ENCODE results near the gene ATAT1.
"Not testable (repeated sequence)": the region's sequence is repeated elsewhere in the genome, so short reads cannot be mapped to it uniquely, and the experiment has no call there.

Gene ATAT1

DNA sequence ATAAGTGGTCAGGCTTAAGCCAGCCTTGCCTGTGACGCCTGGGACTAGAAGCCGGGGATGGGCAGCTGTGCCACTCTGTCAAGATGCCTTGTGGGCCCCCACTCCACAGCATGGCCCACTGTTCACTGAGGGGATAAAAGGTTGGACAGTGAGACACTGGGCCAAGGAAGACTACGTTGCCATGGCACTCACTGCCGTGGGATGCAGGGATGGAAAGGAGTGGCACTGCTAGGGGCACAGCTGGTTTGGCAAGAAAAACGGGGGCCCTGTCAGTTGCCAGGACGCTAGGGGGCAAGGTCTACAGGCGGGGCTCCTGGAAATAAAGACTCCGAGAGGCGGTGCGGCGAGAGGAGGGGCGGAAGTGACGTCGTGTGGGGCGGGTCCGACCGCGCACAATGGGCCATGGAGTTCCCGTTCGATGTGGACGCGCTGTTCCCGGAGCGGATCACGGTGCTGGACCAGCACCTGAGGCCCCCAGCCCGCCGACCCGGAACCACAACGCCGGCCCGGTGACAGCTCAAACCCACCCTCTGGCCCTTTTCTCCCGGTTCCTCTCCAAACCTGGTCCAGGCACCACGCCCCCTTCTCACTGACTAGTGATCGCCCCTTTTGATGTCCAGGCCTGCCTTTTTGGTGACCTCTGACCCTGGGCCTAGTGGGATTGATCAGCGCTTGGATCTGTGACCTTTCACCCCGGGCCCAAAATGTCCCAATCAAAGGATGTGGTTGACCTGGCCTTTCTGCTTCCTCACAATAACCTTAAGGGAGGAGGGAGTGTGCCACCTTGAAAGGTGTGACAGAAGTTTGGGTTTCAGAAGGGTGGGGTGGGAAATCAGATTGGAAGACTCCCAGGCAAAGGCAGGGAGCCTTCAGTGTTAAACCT, at the start of gene ATAT1:
TSS of gene ATAT1 (plus strand) at position 391 of the 883 bp plus-strand sequence.
- Histone ChIP-seq H3K36me3 (ENCODE audit: insufficient read depth, low read length) (peaks cover 73% of the 10 kb centered on the region), H3K9ac (ENCODE audit: insufficient read length) (peak within 1 kb of the TSS; percentile 98), H3K9me3 (ENCODE audit: low read depth, low read length) (no peaks in the 10 kb centered on the region), H3K4me3 (peak within 1 kb of the TSS; percentile 99), H3K27ac (peak within 1 kb of the TSS; percentile 77)
- TF ChIP-seq FOXP2 (optimal IDR thresholded peaks at IDR 0.05; ENCODE audit: control extremely low read depth, extremely low read length, insufficient read depth) (no peak), POLR2AphosphoS5 (IDR thresholded peaks at IDR 0.05; ENCODE audit: borderline replicate concordance, low read depth, low read length) (peak; percentile 96)
- no peak for DNase-seq (ENCODE audit: low read depth, low spot score)

DNA sequence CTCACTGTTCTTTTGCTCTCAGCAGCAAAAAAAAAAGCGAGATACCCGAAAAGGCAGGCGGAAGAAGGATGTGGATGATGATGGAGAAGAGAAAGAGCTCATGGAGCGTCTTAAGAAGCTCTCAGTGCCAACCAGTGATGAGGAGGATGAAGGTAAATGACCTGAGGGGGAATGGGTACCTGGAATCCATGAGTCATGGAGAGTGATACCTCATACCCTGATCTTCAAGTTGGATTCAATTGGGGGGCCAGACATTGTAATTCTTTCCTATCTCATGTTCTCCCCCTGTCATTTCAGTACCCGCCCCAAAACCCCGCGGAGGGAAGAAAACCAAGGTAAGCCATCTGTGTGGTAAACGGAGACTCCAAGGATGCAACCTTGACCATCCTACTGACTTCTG, 48.6 kb upstream of the ATAT1 start:
- Histone ChIP-seq H3K36me3 (ENCODE audit: insufficient read depth, low read length) (peaks cover 78% of the 10 kb centered on the region), H3K9ac (ENCODE audit: insufficient read length) (no peak overlapping the region), H3K9me3 (ENCODE audit: low read depth, low read length) (no peaks in the 10 kb centered on the region), H3K4me3 (no peak overlapping the region), H3K27ac (no peak overlapping the region)
- no peak for DNase-seq (ENCODE audit: low read depth, low spot score)
- no peak for TF ChIP-seq FOXP2 (optimal IDR thresholded peaks at IDR 0.05; ENCODE audit: control extremely low read depth, extremely low read length, insufficient read depth)
- no peak for TF ChIP-seq EZH2 (IDR thresholded peaks at IDR 0.05)
- no peak for TF ChIP-seq POLR2AphosphoS5 (IDR thresholded peaks at IDR 0.05; ENCODE audit: borderline replicate concordance, low read depth, low read length)

DNA sequence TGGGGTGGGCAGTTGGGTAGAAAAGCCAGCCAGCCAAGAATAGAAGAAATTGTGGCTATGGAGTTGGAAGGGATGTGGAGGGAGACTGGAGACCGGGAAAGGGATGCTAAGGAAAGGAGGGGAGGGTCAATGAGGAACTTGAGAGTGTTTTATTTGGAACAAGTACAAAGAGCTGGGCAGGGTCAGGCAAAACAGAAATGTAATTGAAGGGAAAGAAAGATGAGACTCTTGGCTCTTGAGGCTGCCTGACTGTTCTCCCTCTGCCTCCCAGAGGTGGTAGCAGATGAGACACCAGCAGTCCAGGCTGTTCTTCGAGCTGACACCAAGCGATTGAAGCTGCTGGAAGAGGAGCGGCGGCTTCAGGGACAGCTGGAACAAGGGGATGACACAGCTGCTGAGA, 42.8 kb upstream of the ATAT1 start:
- no peaks in the 10 kb centered on the region for H3K9me3 ChIP-seq (ENCODE audit: low read depth, low read length)
- TF ChIP-seq FOXP2 (optimal IDR thresholded peaks at IDR 0.05; ENCODE audit: control extremely low read depth, extremely low read length, insufficient read depth), result no peak
- no peak for TF ChIP-seq EZH2 (IDR thresholded peaks at IDR 0.05)
- TF ChIP-seq POLR2AphosphoS5 (IDR thresholded peaks at IDR 0.05; ENCODE audit: borderline replicate concordance, low read depth, low read length), result no peak
- H3K9ac ChIP-seq (ENCODE audit: insufficient read length), result no peak overlapping the region
- H3K4me3 ChIP-seq, result no peak overlapping the region
- no peak overlapping the region for H3K27ac ChIP-seq
- peaks cover 95% of the 10 kb centered on the region for H3K36me3 ChIP-seq (ENCODE audit: insufficient read depth, low read length)
- DNase-seq (ENCODE audit: low read depth, low spot score), result no peak

DNA sequence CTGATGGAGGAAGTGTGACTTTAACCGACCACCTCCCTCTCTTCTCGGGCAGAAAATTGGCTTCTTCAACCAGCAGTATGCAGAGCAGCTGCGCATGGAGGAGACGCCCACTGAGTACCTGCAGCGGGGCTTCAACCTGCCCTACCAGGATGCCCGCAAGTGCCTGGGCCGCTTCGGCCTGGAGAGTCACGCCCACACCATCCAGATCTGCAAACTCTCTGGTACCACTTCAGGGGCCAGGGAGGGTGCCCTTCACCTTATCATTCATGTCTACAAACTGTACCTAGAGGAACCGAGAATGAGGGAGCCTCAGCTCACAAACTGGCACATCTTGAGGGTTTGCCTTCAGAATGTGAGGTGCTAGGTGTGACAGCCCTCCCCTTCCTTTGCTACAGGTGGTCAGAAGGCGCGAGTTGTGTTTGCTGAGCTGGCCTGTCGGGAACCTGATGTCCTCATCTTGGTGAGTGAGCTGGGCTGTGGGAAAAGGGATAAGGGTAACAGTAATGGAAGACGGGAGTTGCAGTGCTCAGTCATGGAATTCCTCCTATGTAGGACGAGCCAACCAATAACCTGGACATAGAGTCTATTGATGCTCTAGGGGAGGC, 36.8 kb upstream of the ATAT1 start:
- Histone ChIP-seq H3K9ac (ENCODE audit: insufficient read length) (no peak overlapping the region), H3K4me3 (no peak overlapping the region), H3K9me3 (ENCODE audit: low read depth, low read length) (no peaks in the 10 kb centered on the region), H3K36me3 (ENCODE audit: insufficient read depth, low read length) (peaks cover 88% of the 10 kb centered on the region), H3K27ac (no peak overlapping the region)
- no peak for DNase-seq (ENCODE audit: low read depth, low spot score)
- TF ChIP-seq POLR2AphosphoS5 (IDR thresholded peaks at IDR 0.05; ENCODE audit: borderline replicate concordance, low read depth, low read length) (no peak), FOXP2 (optimal IDR thresholded peaks at IDR 0.05; ENCODE audit: control extremely low read depth, extremely low read length, insufficient read depth) (no peak)

DNA sequence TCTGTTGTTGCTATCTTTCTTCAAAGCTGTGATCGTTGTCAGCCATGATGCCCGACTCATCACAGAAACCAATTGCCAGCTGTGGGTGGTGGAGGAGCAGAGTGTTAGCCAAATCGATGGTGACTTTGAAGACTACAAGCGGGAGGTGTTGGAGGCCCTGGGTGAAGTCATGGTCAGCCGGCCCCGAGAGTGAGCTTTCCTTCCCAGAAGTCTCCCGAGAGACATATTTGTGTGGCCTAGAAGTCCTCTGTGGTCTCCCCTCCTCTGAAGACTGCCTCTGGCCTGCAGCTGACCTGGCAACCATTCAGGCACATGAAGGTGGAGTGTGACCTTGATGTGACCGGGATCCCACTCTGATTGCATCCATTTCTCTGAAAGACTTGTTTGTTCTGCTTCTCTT, 36.2 kb upstream of the ATAT1 start:
- Histone ChIP-seq H3K36me3 (ENCODE audit: insufficient read depth, low read length) (peaks cover 83% of the 10 kb centered on the region), H3K4me3 (no peak overlapping the region), H3K27ac (0 out of 2 replicates have a peak overlapping the region, but pooled peaks have one; percentile 13), H3K9me3 (ENCODE audit: low read depth, low read length) (no peaks in the 10 kb centered on the region), H3K9ac (ENCODE audit: insufficient read length) (no peak overlapping the region)
- no peak for TF ChIP-seq EZH2 (IDR thresholded peaks at IDR 0.05)
- TF ChIP-seq FOXP2 (optimal IDR thresholded peaks at IDR 0.05; ENCODE audit: control extremely low read depth, extremely low read length, insufficient read depth), result no peak
- TF ChIP-seq POLR2AphosphoS5 (IDR thresholded peaks at IDR 0.05; ENCODE audit: borderline replicate concordance, low read depth, low read length), result no peak
- DNase-seq (ENCODE audit: low read depth, low spot score), result no peak

DNA sequence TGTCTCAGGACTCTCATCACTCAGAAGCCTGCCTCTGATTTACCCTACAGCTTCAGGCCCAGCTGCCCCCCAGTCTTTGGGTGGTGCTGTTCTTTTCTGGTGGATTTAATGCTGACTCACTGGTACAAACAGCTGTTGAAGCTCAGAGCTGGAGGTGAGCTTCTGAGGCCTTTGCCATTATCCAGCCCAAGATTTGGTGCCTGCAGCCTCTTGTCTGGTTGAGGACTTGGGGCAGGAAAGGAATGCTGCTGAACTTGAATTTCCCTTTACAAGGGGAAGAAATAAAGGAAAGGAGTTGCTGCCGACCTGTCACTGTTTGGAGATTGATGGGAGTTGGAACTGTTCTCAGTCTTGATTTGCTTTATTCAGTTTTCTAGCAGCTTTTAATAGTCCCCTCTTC, 35.7 kb upstream of the ATAT1 start:
- Histone ChIP-seq H3K9ac (ENCODE audit: insufficient read length) (no peak overlapping the region), H3K4me3 (no peak overlapping the region), H3K36me3 (ENCODE audit: insufficient read depth, low read length) (peaks cover 78% of the 10 kb centered on the region), H3K9me3 (ENCODE audit: low read depth, low read length) (no peaks in the 10 kb centered on the region), H3K27ac (no peak overlapping the region)
- TF ChIP-seq FOXP2 (optimal IDR thresholded peaks at IDR 0.05; ENCODE audit: control extremely low read depth, extremely low read length, insufficient read depth) (no peak), POLR2AphosphoS5 (IDR thresholded peaks at IDR 0.05; ENCODE audit: borderline replicate concordance, low read depth, low read length) (no peak), EZH2 (IDR thresholded peaks at IDR 0.05) (no peak)
- no peak for DNase-seq (ENCODE audit: low read depth, low spot score)

DNA sequence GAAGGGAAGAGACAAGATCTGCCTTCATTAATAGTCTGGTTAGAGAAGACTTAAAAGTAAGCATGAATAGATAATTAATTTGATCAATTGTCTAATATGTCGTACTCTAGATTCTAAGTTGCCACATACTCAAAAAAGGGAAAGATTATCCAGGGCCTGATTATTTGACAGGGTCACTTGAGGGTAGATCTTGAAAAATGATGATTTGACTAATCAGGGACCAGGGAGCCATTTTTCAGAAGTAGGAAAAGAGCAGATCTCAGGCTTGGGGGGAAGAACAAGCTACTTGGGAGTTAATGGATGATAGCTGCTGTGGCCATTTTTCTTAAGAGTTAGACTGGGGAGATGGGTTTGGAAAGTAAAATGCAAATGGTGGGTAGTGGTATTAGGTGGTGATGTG, 34.4 kb upstream of the ATAT1 start:
- DNase-seq (ENCODE audit: low read depth, low spot score), result no peak
- Histone ChIP-seq H3K9ac (ENCODE audit: insufficient read length) (no peak overlapping the region), H3K36me3 (ENCODE audit: insufficient read depth, low read length) (peaks cover 66% of the 10 kb centered on the region), H3K4me3 (no peak overlapping the region), H3K27ac (no peak overlapping the region), H3K9me3 (ENCODE audit: low read depth, low read length) (no peaks in the 10 kb centered on the region)
- TF ChIP-seq FOXP2 (optimal IDR thresholded peaks at IDR 0.05; ENCODE audit: control extremely low read depth, extremely low read length, insufficient read depth) (no peak), POLR2AphosphoS5 (IDR thresholded peaks at IDR 0.05; ENCODE audit: borderline replicate concordance, low read depth, low read length) (no peak), EZH2 (IDR thresholded peaks at IDR 0.05) (no peak)

DNA sequence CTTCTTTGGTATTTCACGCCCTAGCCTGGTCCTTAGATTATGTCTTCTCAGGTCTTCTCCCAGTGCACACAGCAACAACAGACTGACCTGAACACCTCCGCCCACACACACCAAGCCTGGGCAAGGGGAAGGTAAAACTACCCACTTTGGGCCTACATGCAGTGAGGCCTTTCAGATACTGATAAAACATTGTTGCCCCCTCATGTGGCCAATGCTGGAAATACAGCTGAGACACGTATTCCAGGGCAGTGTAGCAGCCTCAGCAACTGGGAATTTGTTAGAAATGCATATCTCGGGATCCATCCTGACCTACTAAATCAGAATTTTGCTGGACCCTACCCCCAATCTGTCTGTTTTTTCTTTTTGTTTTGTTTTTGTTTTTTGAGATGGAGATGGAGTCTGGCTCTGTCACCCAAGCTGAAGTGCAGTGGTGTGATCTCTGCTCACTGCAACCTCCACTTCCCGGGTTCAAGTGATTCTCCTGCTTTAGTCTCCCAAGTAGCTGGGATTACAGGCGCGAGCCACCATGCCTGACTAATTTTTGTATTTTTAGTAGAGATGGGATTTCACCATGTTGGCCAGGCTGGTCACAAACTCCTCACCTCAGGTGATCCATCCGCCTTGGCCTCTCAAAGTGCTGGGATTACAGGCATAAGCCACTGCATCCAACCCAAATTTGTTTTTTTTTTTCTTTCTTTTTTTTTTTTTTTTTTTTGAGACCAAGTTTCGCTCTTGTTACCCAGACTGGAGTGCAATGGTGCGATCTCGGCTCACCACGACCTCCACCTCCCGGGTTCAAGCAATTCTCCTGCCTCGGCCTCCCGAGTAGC, 29.1 kb upstream of the ATAT1 start:
- peaks cover 41% of the 10 kb centered on the region for H3K36me3 ChIP-seq (ENCODE audit: insufficient read depth, low read length)
- H3K27ac ChIP-seq, result not testable (repeated sequence)

More for the DNA sequence above, 29.1 kb upstream of the ATAT1 start:
- H3K9ac ChIP-seq (ENCODE audit: insufficient read length); H3K4me3 ChIP-seq; H3K9me3 ChIP-seq (ENCODE audit: low read depth, low read length): not testable (repeated sequence)
- DNase-seq (ENCODE audit: low read depth, low spot score), result peak; percentile 62
